ENCODE data around the gene CCDC180. TPM values are rescaled to one million over a fixed set of nuclear protein-coding genes. Genes with fewer than 3 reads are reported as not detected.
A peak's percentile ranks its signal among the peaks of the same experiment; 100 is the strongest.
"Not testable (repeated sequence)": the region's sequence is repeated elsewhere in the genome, so short reads cannot be mapped to it uniquely, and the experiment has no call there.

Gene CCDC180
- polyA plus RNA-seq (ENCODE audit: insufficient read length in 12 of 12) = 10 to 100 TPM in 4 of 12 donors, 1 to 10 TPM in 7, not detected in 1; 3.6 to 18.5 (median 7.8) TPM
- long read RNA-seq, donor 1, partial matches to known transcripts = 0 of 1 reads
- long read RNA-seq, donor 1, other reads (novel, unspliced or antisense) = 0 of 1 reads
- long read RNA-seq, donor 2, partial matches to known transcripts = 0 of 1 reads
- long read RNA-seq, donor 2, other reads (novel, unspliced or antisense) = 0 of 1 reads
- long read RNA-seq, donor 3, partial matches to known transcripts = 0 of 1 reads
- long read RNA-seq, donor 3, other reads (novel, unspliced or antisense) = 0 of 1 reads
- long read RNA-seq, donor 4 = 0 reads
- long read RNA-seq, donor 5 = 0 reads
- long read RNA-seq, donor 6, partial matches to known transcripts = 0 of 1 reads
- long read RNA-seq, donor 6, other reads (novel, unspliced or antisense) = 0 of 1 reads
- long read RNA-seq, donor 7 = 0 reads
- long read RNA-seq, donor 8, partial matches to known transcripts = 0 of 1 reads
- long read RNA-seq, donor 8, other reads (novel, unspliced or antisense) = 0 of 1 reads
- long read RNA-seq, donor 9 = 0 reads
- long read RNA-seq, donor 10, partial matches to known transcripts = 0 of 1 reads
- long read RNA-seq, donor 10, other reads (novel, unspliced or antisense) = 0 of 1 reads
- long read RNA-seq, donor 11, partial matches to known transcripts = 0 of 3 reads
- long read RNA-seq, donor 11, other reads (novel, unspliced or antisense) = 0 of 3 reads

- DNase-seq = peak; percentile 38
These were observed at the start of gene CCDC180 for GRCh38 chr9:97307500-97308163. CCDC180 (plus strand) TSS chr9:97307659; CDS start chr9:97308064, 405 bp downstream.

GRCh38 chr9:97259834-97260514 is 47.5 kb upstream of the CCDC180 start:
- not testable (repeated sequence) for DNase-seq

- no peak for DNase-seq
These were observed 36.2 kb upstream of the CCDC180 start for GRCh38 chr9:97271292-97271691.

- DNase-seq = no peak
These were observed 35.4 kb upstream of the CCDC180 start for GRCh38 chr9:97272072-97272471.

- DNase-seq = no peak
These were observed 31.1 kb upstream of the CCDC180 start for GRCh38 chr9:97276310-97276852.

- no peak for DNase-seq
These were observed 29.5 kb upstream of the CCDC180 start for GRCh38 chr9:97277953-97278352.

GRCh38 chr9:97280755-97281330 is 26.6 kb upstream of the CCDC180 start:
- DNase-seq = no peak

- DNase-seq = no peak
These were observed 23.7 kb upstream of the CCDC180 start for GRCh38 chr9:97283768-97284167.

GRCh38 chr9:97284798-97285197 is 22.7 kb upstream of the CCDC180 start:
- DNase-seq = no peak

GRCh38 chr9:97292200-97292599 is 15.3 kb upstream of the CCDC180 start:
- DNase-seq = no peak

GRCh38 chr9:97293207-97293721 is 14.2 kb upstream of the CCDC180 start:
- peak; percentile 72 for DNase-seq

- DNase-seq = peak; percentile 15
These were observed 13.6 kb upstream of the CCDC180 start for GRCh38 chr9:97293818-97294217.

GRCh38 chr9:97297889-97298288 is 9.6 kb upstream of the CCDC180 start:
- no peak for DNase-seq

GRCh38 chr9:97299809-97300414 is 7.5 kb upstream of the CCDC180 start:
- DNase-seq = no peak

- DNase-seq = no peak
These were observed 6.9 kb upstream of the CCDC180 start for GRCh38 chr9:97300586-97300985.

- no peak for DNase-seq
These were observed 5.5 kb upstream of the CCDC180 start for GRCh38 chr9:97301974-97302373.

- no peak for DNase-seq
These were observed 2.9 kb upstream of the CCDC180 start for GRCh38 chr9:97304586-97304985.

- no peak for DNase-seq
These were observed 1.8 kb upstream of the CCDC180 start for GRCh38 chr9:97305501-97306298.

GRCh38 chr9:97307091-97307490 is 368 bp upstream of the CCDC180 start:
- DNase-seq = peak; percentile 90

GRCh38 chr9:97309260-97309659 is 1.8 kb downstream of the CCDC180 start:
- no peak for DNase-seq
